HG02884 (cell line): ENCODE results near the gene CDC45.
"Not testable (repeated sequence)": the region's sequence is repeated elsewhere in the genome, so short reads cannot be mapped to it uniquely, and the experiment has no call there.

ENCODE experiments used
- ATAC-seq: cut with Tn5 transposase; IDR thresholded peaks from one replicate; pipeline ENCODE4 v1.9.1; 2021; ENCODE audit warnings: mild to moderate bottlenecking, moderate library complexity; ENCODE audit not compliant: unreplicated experiment

The CDC45 gene, protein sequence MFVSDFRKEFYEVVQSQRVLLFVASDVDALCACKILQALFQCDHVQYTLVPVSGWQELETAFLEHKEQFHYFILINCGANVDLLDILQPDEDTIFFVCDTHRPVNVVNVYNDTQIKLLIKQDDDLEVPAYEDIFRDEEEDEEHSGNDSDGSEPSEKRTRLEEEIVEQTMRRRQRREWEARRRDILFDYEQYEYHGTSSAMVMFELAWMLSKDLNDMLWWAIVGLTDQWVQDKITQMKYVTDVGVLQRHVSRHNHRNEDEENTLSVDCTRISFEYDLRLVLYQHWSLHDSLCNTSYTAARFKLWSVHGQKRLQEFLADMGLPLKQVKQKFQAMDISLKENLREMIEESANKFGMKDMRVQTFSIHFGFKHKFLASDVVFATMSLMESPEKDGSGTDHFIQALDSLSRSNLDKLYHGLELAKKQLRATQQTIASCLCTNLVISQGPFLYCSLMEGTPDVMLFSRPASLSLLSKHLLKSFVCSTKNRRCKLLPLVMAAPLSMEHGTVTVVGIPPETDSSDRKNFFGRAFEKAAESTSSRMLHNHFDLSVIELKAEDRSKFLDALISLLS

DNA sequence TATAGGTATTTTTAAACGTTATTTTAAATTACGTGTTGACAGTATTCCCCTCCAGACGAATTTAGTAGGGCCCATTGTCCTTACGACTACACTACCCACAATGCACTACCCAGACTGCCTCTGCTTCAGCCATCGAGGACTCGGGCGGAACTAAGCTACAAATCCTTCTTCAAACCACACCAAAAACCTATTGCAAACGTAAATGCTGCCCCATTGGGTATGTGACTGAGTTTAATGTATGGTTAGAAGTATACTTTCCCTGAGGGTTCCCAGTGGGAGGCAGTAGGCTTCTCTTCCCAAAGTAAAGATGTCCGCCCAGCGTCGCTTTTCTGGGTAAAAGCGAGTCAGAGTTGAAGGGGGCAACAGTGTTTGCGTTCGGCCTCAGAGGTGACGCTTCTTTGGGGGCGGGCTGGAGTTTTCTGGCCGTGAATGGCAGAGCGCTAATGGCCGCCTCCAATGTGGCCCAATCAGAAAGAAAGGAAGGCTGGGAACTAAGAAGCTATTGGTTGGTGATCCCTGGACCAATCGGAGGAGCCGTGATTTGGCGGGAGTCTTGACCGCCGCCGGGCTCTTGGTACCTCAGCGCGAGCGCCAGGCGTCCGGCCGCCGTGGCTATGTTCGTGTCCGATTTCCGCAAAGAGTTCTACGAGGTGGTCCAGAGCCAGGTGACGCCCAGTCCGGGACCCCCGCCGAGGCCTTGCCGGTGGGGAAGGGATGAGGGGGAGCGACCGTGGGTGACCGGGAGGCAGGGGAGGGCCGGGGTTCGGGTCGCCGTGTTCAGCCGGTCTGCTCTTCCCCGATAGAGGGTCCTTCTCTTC is at the start of gene CDC45:
Gene CDC45 (plus strand): TSS at position 566 of the 818 bp plus-strand sequence. CDS start 49 bp downstream, at position 615.
- ATAC-seq, result peak; percentile 78

DNA sequence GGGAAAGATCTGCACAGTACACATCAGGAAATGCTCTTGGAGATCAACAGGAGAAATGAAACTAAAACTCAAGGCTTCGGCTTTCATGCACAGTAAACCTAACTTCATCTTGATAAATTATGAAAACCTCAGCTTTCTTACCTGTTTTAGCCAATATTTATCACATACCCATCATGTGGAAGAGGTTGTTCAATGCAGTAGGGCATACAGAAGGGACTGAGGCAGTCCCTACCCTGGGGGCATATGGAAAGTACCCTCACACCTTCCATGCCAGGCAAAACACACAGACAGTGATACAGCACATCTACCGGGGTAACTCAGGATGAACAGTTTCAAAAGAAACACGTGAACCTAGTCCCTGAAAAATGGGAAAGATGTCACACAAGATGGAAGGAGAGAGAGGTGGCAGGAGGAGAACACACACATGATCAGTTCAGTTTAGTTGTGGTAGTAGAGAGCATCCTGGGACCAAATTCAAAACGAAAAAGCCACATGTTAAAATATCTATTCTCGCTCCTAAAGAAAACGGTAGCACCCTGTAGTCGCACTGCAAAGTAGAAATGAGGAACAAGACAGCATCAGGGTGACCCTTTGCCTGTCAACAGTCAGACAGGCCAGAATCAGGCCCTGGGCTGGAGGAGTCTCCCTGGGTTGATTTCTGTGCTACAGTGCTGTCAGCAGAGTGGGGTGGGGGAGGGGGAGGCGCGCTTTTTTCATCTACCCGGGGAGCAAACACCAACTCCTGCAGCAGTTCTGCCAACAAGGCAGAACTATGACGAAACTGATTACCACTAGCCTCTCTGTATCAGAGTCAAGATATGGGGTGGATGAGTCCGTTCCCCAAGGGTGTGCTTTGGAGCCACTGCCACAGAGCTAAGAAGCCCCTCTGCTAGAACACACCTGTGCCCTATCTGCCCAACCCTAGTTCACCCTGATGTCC is 49.5 kb upstream of the CDC45 start:
- no peak for ATAC-seq

DNA sequence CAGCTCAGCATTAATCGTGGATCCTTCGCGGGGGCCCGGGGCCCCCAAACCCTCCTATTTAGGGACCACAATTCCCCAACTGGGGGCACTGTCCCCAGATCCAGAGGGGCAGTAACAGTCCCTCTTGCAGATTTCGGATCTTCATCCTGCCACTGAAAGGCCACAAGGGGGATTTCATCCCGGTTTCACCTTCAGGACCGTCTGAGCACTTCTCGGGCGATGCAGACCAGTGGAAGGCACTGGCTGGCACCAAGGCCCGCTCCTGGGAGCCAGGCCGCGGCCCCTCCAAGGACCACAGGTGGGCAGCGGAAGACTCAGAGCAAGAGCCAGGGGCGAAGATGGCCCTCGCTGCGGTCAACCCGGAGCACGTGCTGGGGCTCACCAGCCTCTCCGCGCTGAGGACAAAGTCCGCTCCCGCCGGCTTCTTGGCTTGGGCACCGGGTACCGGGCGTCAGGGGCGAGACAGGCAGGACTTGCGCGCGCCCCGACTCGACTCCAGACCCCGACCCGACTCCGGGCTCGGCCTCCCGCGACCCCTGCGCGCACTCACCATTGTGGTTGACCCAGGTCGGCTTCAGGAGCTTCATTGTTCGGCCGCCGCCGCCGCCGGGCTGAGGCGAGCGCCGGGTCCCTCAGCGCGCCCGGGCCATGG is 48.7 kb upstream of the CDC45 start:
- no peak for ATAC-seq

DNA sequence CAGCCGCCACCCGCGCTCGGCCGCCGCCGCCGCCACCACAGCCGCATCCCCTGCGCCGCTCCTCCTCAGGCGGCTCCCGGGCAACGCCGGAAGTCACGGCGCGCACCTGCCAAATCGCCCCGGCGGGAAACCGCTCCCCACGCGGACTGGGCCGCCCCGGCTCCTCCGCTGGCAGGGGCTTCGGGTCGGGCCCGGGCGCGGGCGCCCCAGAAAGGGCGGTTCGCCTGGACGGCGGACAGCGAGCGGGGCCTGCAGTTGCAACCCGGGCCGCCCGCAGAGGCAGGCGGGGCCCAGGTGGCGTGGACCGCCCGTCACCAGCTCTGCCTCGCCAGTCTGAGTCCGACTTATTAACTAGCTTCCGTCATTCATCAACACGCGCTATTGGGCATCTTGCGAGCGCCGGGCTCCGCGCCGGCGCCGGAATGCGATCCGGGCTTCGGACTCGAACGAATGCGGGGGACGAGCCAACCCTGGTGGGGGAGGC is 48.0 kb upstream of the CDC45 start, which contains the start of gene HIRA:
Gene HIRA (minus strand): TSS at position 85 of the 484 bp plus-strand sequence. CDS start 257 bp downstream, outside the sequence.
- peak; percentile 30 for ATAC-seq

DNA sequence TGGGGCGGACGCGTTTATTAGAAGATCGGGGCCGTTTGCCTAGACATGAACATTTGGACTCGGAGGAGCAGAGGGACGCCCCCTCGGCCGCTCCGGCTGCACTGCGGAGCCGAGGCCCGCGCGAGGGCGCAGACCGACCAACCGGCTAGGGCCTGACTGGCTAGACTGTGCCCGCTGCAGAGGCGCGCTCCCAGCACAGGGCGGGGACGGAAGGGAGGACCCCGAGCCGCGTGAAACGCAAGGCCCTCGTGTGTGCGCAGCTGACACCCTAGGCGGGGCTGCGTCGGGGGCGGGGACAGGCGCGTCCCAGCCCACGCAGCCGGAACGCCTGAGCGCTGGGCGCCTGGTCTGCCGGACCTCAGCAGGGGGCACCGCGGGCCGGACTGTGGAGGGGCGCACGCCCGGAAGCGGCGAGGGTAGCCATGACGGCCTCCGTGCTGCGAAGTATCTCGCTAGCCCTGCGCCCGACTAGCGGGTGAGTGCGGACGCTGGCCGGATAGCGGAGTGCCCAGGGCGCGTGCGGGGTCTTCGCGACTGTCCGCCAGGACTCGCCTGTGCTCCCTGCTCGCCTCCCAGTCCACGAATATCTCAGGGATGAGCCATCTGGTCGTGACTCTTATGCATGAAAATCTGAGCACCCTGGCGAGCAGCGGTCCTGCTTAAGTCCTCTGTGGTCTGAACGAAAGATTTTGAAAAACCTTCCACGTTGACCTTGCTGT is 47.4 kb upstream of the CDC45 start, which contains the start of gene MRPL40:
Gene MRPL40 (plus strand): TSS at position 413 of the 719 bp plus-strand sequence. CDS start 10 bp downstream, at position 423.
- ATAC-seq, result peak; percentile 77

DNA sequence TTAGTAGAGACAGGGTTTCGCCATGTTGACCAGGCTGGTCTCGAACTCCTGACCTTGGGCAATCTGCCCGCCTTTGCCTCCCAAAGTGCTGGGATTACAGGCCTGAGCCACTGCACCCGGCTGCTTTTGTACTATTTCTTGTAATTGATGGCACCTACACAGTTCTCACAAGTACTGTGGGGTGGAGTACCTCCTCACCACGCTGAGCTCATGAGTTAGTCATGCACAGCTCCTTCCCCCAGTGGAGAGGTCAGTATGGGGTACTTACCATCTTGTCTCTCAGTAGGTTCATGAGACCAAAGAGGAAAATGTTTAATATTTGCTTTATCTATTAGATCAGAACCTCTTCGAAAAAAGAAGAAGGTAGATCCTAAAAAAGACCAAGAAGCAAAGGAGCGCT is 45.3 kb upstream of the CDC45 start:
- no peak for ATAC-seq

DNA sequence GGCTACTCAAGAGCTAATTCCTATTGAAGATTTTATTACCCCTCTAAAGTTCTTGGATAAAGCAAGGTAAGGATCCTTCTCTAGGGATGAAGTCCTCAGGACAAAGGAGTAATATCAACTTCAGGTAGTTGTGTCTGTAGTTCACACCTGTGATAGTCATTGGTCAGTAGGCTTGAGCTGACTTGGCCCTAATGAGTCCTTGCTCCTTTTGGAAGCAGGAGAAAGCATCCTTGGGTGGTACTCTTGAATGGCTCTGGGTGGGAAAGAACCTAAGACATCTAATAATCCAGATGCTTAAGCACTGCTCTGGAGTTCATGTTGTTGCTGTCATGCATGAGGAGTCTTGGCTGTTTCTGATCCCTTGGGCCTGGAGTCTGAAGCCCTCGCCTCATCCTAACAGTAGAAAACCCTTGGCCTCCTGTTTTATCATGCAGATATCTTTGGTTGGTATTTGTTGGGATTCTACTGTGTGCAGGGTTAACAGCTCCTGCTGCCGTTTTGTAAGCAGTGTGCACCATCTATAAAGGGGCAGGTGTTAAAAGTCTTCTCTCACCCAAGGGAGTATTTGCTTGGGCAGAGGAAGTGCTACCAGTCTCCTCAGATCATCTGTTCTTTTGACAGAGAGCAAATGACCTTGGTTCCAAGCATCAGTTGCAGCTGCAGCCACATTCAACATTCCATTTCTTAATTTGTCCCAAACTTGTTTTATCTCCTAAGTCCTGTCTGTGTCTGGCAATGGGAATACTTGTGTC is 44.7 kb upstream of the CDC45 start:
- no peak for ATAC-seq

DNA sequence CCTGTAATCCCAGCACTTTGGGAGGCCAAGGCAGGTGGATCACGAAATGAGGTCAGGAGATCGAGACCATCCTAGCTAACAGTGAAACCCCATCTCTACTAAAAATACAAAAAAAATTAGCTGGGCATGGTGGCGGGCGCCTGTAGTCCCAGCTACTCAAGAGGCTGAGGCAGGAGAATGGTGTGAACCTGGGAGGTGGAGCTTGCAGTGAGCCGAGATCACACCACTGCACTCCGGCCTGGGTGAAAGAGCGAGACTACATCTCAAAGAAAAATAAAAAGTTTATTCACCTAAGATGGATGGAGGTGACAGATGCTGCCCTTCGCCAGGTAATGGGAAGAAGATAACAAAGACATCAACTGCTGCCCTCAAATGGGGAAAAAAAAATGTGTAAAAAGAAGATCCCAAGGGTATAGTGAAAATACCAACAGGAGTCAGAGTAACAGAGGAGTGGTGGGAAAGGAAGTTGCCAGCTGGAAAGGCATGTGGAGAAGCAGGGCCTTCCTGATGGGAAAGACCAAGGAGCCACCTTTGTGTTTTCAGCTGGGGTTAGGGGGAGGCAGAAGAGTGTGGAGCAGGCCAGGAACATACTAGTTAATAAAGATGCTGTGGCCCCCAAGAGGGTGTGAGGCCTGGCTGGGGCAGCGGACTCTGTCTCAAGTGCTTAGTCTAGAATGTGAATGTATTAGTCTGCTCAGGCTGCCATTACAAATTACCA is 43.1 kb upstream of the CDC45 start:
- ATAC-seq, result not testable (repeated sequence)

DNA sequence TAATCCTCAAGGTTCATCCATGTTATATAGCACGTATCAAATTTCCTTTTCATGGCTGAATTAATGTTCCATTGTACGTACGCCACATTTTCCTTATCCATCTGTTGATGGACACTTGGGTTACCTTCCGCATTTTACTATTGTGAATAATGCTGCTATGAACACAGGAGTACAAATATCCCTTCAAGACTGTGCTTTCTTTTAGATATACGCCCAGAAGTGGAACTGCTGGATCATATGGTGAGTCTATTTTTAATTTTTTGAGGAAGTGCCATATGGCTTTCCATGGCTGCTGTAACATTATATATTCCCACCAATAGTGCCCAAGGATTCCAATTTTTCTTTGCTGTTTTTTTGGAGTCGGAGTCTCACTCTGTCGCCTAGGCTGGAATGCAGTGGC is 41.4 kb upstream of the CDC45 start:
- ATAC-seq, result no peak

DNA sequence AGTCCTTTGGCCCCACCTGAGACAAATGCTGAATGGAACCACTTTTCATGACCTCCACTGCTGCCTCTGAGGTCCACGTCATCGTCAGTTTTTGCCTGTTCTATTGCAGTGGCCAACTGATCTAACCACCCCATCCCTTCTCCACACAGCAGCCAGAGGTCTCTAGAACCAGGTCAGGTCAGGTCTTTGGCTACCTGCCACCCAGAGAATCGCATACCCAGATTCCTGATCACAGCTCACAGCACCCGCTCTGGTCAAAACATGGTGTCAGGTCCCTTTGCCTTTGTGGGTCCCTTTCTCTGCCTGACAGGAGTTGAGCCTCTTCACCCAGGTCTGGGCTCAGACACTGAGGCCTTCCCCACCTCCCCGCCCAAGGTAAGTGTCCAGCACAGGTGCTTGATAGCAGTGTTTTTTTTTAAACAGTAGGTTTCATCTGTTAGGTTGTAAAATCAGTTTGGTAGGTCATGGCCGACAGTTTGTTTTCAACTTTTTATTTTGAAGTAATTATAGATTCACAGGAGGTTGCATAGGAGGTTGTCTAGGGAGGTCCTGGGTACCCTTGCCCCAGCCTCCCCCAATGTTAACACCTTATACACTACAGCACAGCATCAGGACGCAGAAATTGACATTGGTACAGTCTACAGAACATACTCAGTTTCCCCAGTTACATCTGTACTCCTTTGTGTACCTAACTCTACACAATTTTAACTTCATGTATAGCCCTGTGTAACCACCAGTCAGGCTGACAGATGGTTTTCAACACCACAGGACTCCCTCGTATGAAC is 39.1 kb upstream of the CDC45 start:
- no peak for ATAC-seq

DNA sequence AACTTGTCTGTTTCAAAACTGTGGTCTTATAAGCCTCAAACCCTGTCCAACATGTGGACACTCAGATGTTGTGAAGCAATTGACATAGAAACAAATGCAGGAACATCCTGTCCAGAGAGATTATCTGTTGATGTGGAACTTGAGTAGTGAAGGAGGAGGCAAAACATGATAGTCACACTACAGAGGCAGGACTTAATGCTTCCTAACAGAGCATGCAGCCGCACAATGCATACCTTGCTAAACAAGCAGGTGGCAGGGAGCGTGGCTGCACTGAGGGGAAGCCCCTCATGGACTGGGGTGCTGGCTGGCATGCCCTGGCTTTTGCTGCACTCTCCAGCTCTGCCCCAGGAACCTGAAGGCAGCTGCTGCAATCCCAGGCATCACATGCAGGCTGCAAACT is 37.6 kb upstream of the CDC45 start:
- no peak for ATAC-seq

DNA sequence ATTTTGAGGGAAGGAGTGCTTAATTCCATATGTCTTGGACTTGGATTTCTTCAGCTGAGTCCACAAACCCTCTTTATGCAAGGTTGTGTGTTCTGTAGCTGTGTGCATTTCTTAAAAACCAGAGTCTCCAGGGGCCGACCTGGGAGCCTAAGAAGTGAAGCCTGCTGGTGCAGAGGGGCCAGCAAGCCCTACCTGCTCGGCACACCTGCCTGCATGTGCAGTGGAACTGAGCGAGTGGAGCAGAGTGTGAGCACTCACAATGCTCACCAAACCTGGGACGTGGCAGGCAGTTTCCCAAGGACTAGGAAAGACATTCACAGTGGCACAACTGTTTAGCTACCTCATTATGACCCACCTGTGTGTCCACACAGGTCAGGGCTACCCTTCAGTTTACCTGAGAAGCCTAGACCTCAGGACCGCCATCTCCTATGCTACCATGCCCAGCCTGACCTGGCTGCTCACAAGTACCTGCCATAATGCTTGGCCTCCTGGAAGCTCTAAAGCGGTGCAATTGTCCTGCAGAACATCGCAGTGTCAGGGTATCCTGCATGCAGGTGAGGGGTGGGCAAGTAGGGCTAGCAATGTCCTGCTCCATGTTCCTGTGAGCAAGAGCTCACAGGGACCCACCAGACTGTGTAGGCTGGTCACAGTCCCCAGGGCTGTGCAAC is 36.0 kb upstream of the CDC45 start:
- no peak for ATAC-seq

DNA sequence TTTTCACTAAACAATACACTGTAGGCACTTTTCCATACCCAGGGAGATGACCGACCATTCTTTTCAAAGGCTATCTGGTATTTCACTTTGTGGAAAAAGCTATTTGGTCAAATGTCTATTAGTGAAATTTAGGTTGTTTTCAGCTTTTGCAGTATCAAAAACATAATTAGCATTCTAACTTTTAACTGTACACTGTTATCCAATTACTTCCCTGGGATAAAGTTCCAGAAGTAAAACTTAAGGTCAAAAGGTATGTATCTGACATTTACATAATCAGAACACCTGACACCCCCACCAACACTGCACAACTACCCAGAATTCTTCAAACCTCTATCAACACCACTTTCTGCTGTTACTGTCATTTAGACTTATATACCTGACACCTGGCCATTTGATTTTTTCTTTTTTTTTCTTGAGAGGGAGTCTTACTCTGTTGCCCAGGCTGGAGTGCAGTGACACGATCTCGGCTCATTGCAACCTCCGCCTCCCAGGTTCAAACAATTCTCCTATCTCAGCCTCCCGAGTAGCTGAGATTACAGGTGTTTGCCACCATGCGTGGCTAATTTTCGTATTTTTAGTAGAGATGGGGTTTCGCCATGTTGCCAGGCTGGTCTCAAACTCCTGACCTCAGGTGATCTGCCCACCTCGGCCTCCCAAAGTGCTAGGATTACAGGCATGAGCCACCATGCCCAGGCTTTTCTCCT is 34.3 kb upstream of the CDC45 start:
- ATAC-seq, result not testable (repeated sequence)

DNA sequence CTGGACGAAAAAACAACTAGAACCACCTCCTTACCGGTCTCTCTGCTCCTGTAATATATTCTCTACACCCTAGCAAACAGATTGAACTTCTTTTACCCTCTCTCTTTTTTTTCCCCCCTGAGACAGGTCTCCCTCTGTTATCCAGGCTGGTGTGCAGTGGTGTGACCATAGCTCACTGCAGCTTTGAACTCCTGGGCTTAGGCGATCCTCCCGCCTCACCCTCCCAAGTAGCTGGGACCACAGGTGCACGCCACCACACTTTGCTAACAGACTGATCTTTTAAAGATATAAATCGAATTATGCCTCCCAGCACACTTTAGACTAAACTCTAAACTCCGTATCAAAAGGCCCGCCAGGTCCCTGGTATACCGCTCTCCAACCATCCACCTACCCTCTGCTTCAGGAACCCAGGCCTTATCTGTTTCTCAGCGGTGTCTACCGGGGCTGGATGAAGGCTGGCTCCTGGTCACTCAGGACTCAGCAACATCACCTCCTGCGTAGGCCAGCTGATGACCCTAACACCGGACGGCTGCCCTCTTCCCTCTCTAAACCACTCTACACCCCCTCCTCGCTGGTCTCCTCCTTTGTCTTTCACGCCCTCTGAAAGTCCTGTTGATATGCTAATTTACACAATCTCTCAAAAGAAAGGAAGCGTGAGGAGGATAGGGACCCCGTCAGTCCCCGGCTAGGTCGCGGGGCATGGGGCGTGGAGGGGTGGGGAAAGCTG is 33.0 kb upstream of the CDC45 start:
- no peak for ATAC-seq
